ENCODE results near the gene ICA1. TPM values are rescaled to one million over a fixed set of nuclear protein-coding genes. Genes with fewer than 3 reads are reported as not detected.

Gene ICA1
- total and polyA plus RNA-seq, 2 of the 4 experiments (the other 2 are of a cell fraction), result not detected

- H4K91ac ChIP-seq (ENCODE audit: insufficient read depth, low read depth, low read length), result no peak overlapping the region
- no peak overlapping the region for H2BK5ac ChIP-seq (ENCODE audit: low read depth, low read length, poor library complexity, severe bottlenecking)
- no peak overlapping the region for H3K4ac ChIP-seq (ENCODE audit: low read depth, low read length)
- TF ChIP-seq MAFK (IDR thresholded peaks at IDR 0.05; ENCODE audit: low read depth, low read length) (no peak), SMC3 (IDR thresholded peaks at IDR 0.05; ENCODE audit: low read depth, low read length) (no peak), RCOR1 (IDR thresholded peaks at IDR 0.05; ENCODE audit: insufficient replicate concordance, low read length) (no peak), BHLHE40 (IDR thresholded peaks at IDR 0.05; ENCODE audit: low read depth, low read length) (no peak), NFE2L2 (IDR thresholded peaks at IDR 0.05; ENCODE audit: low read depth, low read length) (no peak), MAZ (IDR thresholded peaks at IDR 0.05; ENCODE audit: borderline replicate concordance, low read depth, low read length) (no peak), RAD21 (IDR thresholded peaks at IDR 0.05; ENCODE audit: low read length) (no peak), POLR2A (IDR thresholded peaks at IDR 0.05; ENCODE audit: low read depth, low read length) (no peak), MXI1 (IDR thresholded peaks at IDR 0.05; ENCODE audit: borderline replicate concordance, low read depth, low read length) (no peak), USF2 (IDR thresholded peaks at IDR 0.05; ENCODE audit: low read depth, low read length) (no peak), FOS (IDR thresholded peaks at IDR 0.05; ENCODE audit: low read depth, low read length) (no peak), ELK1 (IDR thresholded peaks at IDR 0.05; ENCODE audit: borderline replicate concordance, low read depth, low read length) (no peak), CTCF (conservative IDR thresholded peaks at IDR 0.05; ENCODE audit: low read depth, low read length) (no peak), CEBPB (IDR thresholded peaks at IDR 0.05; ENCODE audit: low read depth, low read length) (no peak), RFX5 (IDR thresholded peaks at IDR 0.05; ENCODE audit: low read depth, low read length) (no peak), CHD1 (IDR thresholded peaks at IDR 0.05; ENCODE audit: low read depth, low read length) (no peak)
- intact Hi-C loops (cut with micrococcal nuclease) (no loop called here), in situ Hi-C loops (cut with MboI; ENCODE audit: low sequenced_read_pairs) (no loop called here), dilution Hi-C loops (cut with HindIII; ENCODE audit: low sequenced_read_pairs, unreplicated experiment) (no loop called here)
- H4K8ac ChIP-seq (ENCODE audit: low read depth in 2 of 2, low read length in 2 of 2), result no peak overlapping the region
- no peak overlapping the region for H4K5ac ChIP-seq (ENCODE audit: low read depth, low read length)
- H3K4me2 ChIP-seq (ENCODE audit: low read depth, low read length), result no peak overlapping the region
- H3K18ac ChIP-seq (ENCODE audit: low read depth, low read length), result no peak overlapping the region
- no peak overlapping the region for H3K56ac ChIP-seq (ENCODE audit: extremely low read depth, insufficient read depth, low read length)
- no peaks in the 10 kb centered on the region for H3K4me1 ChIP-seq (ENCODE audit: control insufficient read depth, insufficient read depth, low read length)
- no peaks in the 10 kb centered on the region for H3K9me1 ChIP-seq (ENCODE audit: insufficient read depth, low read length)
- H3K27ac ChIP-seq (ENCODE audit: insufficient read depth, low read length), result no peak overlapping the region
- no peaks in the 10 kb centered on the region; the same call in 1 of the 2 replicates for H3K9me3 ChIP-seq (ENCODE audit: control insufficient read depth, insufficient read depth, low read length)
- H3K14ac ChIP-seq (replicated peaks; ENCODE audit: low read depth, low read length), result no peak overlapping the region
- no peaks in the 10 kb centered on the region for H4K20me1 ChIP-seq (ENCODE audit: insufficient read depth, low read length)
- no peak overlapping the region for H2AFZ ChIP-seq (replicated peaks; ENCODE audit: low read length, poor library complexity)
- H3K79me1 ChIP-seq (ENCODE audit: low read depth in 1 of 2, low read length in 2 of 2), result no peaks in the 10 kb centered on the region
- H3K9ac ChIP-seq (ENCODE audit: low read depth, low read length), result no peak overlapping the region
- H3K36me3 ChIP-seq (ENCODE audit: control insufficient read depth, insufficient read depth, low read length), result no peaks in the 10 kb centered on the region
- H2BK120ac ChIP-seq (ENCODE audit: low read depth, low read length), result no peak overlapping the region
- H2BK15ac ChIP-seq (ENCODE audit: low read depth, low read length), result no peak overlapping the region
- POLR2A ChIA-PET (ENCODE audit: unreplicated experiment), result no interaction called here
- no peak overlapping the region for H3K23ac ChIP-seq (ENCODE audit: low read depth, low read length)
- WGBS, 2 experiments (ENCODE audit: extremely low coverage in 2 of 2, insufficient read length in 1 of 2), result no CpG with 5 or more reads among the region's 2 CpGs
- BruUV-seq (replicated peaks), result no TSS peak
- no peak overlapping the region for H2BK20ac ChIP-seq (ENCODE audit: low read depth, low read length)
- ATAC-seq (ENCODE audit: low read depth) (no peak), DNase-seq (no peak)
- no peak overlapping the region for H2AK9ac ChIP-seq (replicated peaks; ENCODE audit: low read depth, low read length, poor library complexity)
- H3K4me3 ChIP-seq (ENCODE audit: insufficient read depth, low read depth, low read length), result no peak overlapping the region
- H2AK5ac ChIP-seq (ENCODE audit: low read depth, low read length), result no peak overlapping the region
- CTCF ChIA-PET, result no interaction called here
- no peaks in the 10 kb centered on the region for H3K27me3 ChIP-seq (ENCODE audit: control insufficient read depth, insufficient read depth, low read length)
Observed at GRCh38 chr7:8283968-8284367, 22.0 kb upstream of the ICA1 start.

All from IMR-90 (cell line).